Measurements from ENCODE around the gene SPART. TPM values are rescaled to one million over a fixed set of nuclear protein-coding genes. Genes with fewer than 3 reads are reported as not detected.
"Not testable (repeated sequence)": the region's sequence is repeated elsewhere in the genome, so short reads cannot be mapped to it uniquely, and the experiment has no call there.

The SPART gene
- polyA plus RNA-seq, 1 donor from 2014 or later, result 52.4 TPM

DNA sequence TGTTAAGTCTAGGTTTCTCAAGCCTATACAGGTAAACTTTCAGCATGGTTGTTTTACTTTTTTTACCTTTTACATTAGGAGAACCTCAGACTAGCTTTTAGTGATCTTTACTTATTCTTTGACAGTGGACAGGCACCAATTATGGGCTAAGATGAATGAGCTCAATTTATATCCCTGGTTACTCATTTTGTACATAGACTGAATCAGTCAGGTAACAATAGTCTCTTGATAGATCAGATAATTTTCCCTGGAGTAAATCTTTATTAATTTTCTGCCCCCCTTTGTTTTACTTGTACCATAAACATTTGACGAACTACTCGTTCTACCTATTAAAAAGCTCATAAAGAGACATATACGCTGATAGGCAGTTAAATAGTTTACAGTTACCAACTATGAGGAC is 22.8 kb downstream of the SPART start:
- no peak overlapping the region for H3K4me2 ChIP-seq (ENCODE audit: low read length)
- H3K27ac ChIP-seq (ENCODE audit: low read length), result no peak overlapping the region
- H3K27me3 ChIP-seq (ENCODE audit: insufficient read depth, low read depth, low read length), result no peaks in the 10 kb centered on the region
- H3K4me3 ChIP-seq (ENCODE audit: low read length), result no peak overlapping the region
- no peak overlapping the region for H2AFZ ChIP-seq (ENCODE audit: low read depth, low read length)
- H3K36me3 ChIP-seq (ENCODE audit: insufficient read depth, low read length), result no peaks in the 10 kb centered on the region
- H3K9ac ChIP-seq (ENCODE audit: low read length), result no peak overlapping the region
- no peaks in the 10 kb centered on the region for H3K9me2 ChIP-seq (ENCODE audit: insufficient read depth, low read length)
- no peaks in the 10 kb centered on the region for H3K9me3 ChIP-seq (ENCODE audit: low read length)
- no peaks in the 10 kb centered on the region for H3F3A ChIP-seq (ENCODE audit: insufficient read depth, low read length, poor library complexity, severe bottlenecking)
- no peaks in the 10 kb centered on the region for H4K20me1 ChIP-seq (ENCODE audit: insufficient read depth)
- TF ChIP-seq, protein P1, sequence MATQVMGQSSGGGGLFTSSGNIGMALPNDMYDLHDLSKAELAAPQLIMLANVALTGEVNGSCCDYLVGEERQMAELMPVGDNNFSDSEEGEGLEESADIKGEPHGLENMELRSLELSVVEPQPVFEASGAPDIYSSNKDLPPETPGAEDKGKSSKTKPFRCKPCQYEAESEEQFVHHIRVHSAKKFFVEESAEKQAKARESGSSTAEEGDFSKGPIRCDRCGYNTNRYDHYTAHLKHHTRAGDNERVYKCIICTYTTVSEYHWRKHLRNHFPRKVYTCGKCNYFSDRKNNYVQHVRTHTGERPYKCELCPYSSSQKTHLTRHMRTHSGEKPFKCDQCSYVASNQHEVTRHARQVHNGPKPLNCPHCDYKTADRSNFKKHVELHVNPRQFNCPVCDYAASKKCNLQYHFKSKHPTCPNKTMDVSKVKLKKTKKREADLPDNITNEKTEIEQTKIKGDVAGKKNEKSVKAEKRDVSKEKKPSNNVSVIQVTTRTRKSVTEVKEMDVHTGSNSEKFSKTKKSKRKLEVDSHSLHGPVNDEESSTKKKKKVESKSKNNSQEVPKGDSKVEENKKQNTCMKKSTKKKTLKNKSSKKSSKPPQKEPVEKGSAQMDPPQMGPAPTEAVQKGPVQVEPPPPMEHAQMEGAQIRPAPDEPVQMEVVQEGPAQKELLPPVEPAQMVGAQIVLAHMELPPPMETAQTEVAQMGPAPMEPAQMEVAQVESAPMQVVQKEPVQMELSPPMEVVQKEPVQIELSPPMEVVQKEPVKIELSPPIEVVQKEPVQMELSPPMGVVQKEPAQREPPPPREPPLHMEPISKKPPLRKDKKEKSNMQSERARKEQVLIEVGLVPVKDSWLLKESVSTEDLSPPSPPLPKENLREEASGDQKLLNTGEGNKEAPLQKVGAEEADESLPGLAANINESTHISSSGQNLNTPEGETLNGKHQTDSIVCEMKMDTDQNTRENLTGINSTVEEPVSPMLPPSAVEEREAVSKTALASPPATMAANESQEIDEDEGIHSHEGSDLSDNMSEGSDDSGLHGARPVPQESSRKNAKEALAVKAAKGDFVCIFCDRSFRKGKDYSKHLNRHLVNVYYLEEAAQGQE (IDR thresholded peaks at IDR 0.05; ENCODE audit: borderline replicate concordance), result no peak
- no peak for TF ChIP-seq POLR2AphosphoS5 (IDR thresholded peaks at IDR 0.05)
- no peak for TF ChIP-seq EZH2 (IDR thresholded peaks at IDR 0.05; ENCODE audit: borderline replicate concordance, insufficient read depth, low read length, poor library complexity, severe bottlenecking)
- no peak for TF ChIP-seq RAD21 (conservative IDR thresholded peaks at IDR 0.05)
- TF ChIP-seq, protein P2, sequence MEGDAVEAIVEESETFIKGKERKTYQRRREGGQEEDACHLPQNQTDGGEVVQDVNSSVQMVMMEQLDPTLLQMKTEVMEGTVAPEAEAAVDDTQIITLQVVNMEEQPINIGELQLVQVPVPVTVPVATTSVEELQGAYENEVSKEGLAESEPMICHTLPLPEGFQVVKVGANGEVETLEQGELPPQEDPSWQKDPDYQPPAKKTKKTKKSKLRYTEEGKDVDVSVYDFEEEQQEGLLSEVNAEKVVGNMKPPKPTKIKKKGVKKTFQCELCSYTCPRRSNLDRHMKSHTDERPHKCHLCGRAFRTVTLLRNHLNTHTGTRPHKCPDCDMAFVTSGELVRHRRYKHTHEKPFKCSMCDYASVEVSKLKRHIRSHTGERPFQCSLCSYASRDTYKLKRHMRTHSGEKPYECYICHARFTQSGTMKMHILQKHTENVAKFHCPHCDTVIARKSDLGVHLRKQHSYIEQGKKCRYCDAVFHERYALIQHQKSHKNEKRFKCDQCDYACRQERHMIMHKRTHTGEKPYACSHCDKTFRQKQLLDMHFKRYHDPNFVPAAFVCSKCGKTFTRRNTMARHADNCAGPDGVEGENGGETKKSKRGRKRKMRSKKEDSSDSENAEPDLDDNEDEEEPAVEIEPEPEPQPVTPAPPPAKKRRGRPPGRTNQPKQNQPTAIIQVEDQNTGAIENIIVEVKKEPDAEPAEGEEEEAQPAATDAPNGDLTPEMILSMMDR (IDR thresholded peaks at IDR 0.05; ENCODE audit: poor library complexity, severe bottlenecking), result no peak
- no peak for TF ChIP-seq TAF1 (IDR thresholded peaks at IDR 0.05; ENCODE audit: low read depth)
- no peak for TF ChIP-seq MXI1 (conservative IDR thresholded peaks at IDR 0.05; ENCODE audit: poor library complexity, severe bottlenecking)
- no peak for TF ChIP-seq EP300 (conservative IDR thresholded peaks at IDR 0.05; ENCODE audit: poor library complexity, severe bottlenecking)
- TF ChIP-seq SMC3 (conservative IDR thresholded peaks at IDR 0.05; ENCODE audit: poor library complexity), result no peak
- H3K79me2 ChIP-seq (replicated peaks; ENCODE audit: insufficient read depth, low read length), result no peaks in the 10 kb centered on the region

DNA sequence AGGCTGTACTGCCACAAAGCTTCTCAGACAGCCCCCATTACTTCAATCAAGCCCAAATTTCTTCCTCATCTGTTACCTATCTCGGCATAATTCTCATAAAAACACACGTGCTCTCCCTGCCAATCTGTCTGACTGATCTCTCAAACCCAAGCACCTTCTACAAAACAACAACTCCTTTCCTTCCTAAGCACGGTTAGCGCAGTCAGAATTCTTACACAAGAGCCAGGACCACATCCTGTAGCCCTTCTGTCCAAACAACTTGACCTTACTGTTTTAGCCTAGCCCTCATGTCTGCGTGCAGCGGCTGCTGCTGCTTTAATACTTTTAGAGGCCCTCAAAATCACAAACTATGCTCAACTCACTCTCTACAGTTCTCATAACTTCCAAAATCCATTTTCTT is 26.4 kb downstream of the SPART start:
- H3K79me2 ChIP-seq (replicated peaks; ENCODE audit: insufficient read depth, low read length); H3K4me3 ChIP-seq (ENCODE audit: low read length); H3K9me2 ChIP-seq (ENCODE audit: insufficient read depth, low read length); H3K27me3 ChIP-seq (ENCODE audit: insufficient read depth, low read depth, low read length); H3K27ac ChIP-seq (ENCODE audit: low read length); H3F3A ChIP-seq (ENCODE audit: insufficient read depth, low read length, poor library complexity, severe bottlenecking); H2AFZ ChIP-seq (ENCODE audit: low read depth, low read length); H3K4me2 ChIP-seq (ENCODE audit: low read length); H3K36me3 ChIP-seq (ENCODE audit: insufficient read depth, low read length); H3K9me3 ChIP-seq (ENCODE audit: low read length); H4K20me1 ChIP-seq (ENCODE audit: insufficient read depth); H3K9ac ChIP-seq (ENCODE audit: low read length): not testable (repeated sequence)

Measured in neural cell (in vitro differentiated cells).